NCI-H226 (cell line): ENCODE results near the gene DBI.
A peak's percentile ranks its signal among the peaks of the same experiment; 100 is the strongest.

ENCODE experiments used
- DNase-seq: peaks from one replicate; pipeline ENCODE4 v3.0.0-alpha.2; 2015

The DBI gene

DNA sequence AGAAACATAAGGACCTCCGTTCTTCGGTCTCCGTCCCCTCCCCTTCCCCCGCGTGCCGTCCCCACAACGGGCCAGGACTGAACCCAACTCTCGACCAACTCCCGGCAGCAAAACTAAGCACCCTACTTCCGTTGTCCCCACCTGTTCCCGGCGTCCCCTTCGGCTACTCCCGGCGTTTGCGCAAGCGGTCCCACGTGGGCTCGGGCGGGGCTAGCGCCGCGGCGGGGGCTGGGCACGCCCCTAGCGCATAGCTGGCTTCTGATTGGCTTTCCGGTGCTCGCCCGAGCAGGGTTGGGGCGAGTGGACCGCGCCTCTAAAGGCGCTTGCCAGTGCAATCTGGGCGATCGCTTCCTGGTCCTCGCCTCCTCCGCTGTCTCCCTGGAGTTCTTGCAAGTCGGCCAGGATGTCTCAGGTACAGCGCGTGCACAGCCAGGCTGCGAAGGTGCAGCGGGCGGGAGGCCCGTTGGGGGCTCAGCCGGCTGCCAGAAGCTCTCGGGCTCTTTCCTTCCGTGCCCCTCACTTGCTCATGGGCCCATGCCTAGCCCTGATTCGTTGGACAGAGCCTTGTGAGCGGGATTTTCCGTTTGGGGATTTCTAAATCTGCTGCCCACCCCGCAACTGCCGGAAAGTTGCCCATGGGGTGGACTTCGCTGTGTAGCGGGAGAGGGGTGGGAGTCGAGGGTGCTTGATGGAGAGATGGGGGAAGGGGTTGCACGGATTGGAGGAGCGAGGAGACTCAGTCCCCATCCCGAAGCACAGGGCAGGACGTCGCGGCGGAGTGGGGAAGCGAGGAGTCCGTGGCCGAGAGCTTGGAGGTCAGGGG, at the start of gene DBI, which contains the start of gene C2orf76:
Gene DBI (plus strand): TSS at position 329 of the 823 bp plus-strand sequence. CDS start 75 bp downstream, at position 404.
Gene C2orf76 (minus strand): TSS at position 186 of the 823 bp plus-strand sequence. CDS start 26,875 bp downstream, outside the sequence.
- peak; percentile 94 for DNase-seq

- DNase-seq, result no peak
Observed at GRCh38 chr2:119317554-119317953, 49.2 kb upstream of the DBI start.

- no peak for DNase-seq
Observed at GRCh38 chr2:119319593-119319992, 47.2 kb upstream of the DBI start.

GRCh38 chr2:119323459-119323858, 43.3 kb upstream of the DBI start:
- DNase-seq, result no peak

DNA sequence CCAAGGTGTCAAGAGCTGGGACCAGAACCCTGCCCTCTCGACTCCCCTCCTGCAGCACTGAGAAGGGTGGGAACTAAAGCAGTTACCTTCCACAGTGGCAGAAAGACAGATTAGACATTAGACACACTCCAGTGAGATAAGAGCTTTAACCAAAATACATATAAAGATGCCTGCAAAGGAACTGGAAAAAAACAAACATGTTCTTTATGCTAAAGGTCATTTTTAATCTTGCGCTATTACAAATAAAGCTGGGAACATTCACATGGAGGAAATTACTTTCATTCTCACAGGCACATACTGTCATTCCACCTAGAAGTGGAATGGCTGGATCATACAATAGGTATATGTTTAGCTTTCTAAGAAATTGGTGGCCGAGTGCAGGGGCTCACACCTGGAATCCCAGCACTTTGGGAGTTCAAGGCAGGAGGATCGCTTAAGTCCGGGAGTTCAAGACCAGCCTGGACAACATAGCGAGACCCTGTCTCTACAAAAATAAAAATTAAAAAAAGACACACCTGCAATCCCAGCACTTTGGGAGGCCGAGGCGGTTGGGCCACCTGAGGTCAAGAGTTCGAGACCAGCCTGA, 42.0 kb upstream of the DBI start:
- DNase-seq, result no peak

GRCh38 chr2:119326938-119327337, 39.8 kb upstream of the DBI start:
- DNase-seq, result no peak

DNA sequence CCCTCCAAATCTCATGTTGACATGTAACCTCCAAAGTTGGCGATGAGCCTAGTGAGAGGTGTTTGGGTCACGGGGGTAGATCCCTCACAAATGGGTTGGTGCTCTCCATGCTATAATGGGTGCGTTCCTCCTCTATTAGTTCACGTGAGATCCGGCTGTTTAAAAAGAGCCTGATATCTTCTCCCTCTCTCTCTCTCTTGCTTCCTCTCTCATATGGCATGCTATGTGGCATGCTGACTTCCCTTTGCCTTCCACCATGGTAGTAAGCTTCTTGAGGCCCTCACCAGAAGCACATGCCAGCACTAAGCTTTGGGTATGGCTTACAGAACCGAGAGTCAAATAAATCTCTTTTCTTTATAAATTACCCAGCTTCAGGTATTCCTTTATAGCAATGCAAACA, 39.3 kb upstream of the DBI start:
- no peak for DNase-seq

DNA sequence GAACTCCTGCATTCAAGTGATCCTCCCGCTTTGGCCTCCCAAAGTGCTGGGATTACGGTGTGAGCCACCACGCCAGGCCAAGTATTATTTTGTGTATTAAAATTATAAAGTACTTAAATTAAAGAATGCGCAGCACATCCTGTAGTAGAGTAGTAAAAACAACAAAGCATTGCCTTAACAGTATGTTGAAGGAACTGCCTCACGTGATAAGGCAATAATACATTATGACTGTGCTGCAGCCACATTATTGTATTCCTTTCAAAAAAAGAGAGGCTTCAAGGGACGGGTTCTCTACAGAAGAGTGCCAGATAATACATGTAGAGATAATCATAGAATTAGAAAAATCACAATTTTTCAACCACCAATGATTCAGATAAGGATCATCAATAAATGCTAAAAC, 33.8 kb upstream of the DBI start:
- no peak for DNase-seq

DNA sequence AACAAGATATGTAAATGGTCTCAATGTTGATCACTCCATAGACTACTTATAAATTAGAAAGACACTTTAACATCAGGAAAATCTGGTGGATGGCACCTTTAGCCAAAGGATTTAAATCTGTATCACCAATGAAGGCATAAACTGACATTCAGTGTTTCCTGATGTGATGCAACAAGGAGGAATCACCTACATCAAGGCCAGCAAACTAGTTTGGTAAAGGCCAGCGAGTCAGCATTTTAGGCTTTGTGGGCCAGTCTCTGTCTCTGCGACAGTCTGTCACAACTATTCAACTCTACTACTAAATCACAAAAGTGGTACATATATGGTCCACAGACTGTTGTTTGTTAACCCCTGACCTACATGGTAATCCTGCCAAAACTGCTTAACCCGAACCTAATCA, 33.4 kb upstream of the DBI start:
- no peak for DNase-seq

DNA sequence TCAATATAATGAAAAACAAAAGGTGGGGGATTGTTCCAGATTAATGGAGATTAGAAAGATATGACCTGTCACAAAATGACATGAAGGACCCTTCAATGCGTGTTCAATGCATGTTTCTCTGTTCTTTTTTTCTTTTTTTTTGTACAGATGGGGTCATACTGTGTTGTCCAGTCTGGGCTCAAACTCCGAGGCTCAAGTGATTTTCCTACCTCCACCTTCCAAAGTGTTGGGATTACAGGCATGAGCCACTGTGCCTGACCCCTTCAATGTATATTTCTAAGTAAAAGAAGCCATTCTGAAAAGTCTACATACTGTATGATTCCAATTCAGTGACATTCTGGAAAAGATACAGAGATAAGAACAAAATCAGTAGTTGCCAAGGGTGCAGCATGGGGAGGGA, 32.9 kb upstream of the DBI start:
- DNase-seq, result no peak

GRCh38 chr2:119337749-119338148, 29.0 kb upstream of the DBI start:
- DNase-seq, result no peak

DNA sequence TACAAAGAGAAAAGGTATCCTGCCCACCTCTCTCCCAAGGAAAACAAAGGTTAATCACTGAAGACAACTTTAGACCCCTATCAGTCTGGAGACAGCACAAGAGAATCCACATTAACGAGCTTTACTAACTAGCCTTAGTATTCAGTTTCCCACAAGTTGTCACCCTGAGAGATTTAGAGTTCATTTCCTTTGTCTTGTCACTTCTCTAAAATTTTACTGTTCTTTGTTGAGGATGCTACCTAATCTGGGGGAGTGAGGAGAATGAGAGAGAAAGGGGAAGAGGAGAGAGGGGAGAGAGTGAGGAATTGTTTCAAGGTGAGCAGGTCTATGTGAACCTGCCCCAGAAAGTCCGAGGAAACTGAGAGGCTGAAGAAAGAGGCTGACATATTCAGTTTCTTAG, 28.5 kb upstream of the DBI start:
- no peak for DNase-seq

- DNase-seq, result no peak
Observed at GRCh38 chr2:119338826-119339561, 27.8 kb upstream of the DBI start.

GRCh38 chr2:119339562-119339923, 27.2 kb upstream of the DBI start:
- DNase-seq, result no peak

GRCh38 chr2:119341684-119342083, 25.1 kb upstream of the DBI start:
- no peak for DNase-seq

DNA sequence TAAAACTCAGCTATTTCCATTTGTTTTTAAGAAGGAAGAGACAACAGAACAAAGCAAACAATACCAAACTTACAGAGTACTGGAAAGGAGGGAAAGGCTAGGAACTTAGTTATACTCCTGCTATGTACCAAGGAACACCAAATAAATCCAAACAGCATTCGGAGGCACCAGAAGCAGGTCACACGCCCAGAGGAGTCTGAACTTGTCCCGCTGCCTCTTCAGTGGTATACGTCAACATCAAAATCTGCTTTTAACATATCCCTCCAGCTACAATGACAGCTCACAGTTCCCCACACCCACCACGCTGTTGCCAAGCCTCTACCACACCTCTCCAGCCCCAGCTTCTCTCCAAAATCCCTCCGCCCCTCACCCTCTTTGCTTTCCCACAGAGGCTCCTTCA, 17.5 kb upstream of the DBI start:
- no peak for DNase-seq

DNA sequence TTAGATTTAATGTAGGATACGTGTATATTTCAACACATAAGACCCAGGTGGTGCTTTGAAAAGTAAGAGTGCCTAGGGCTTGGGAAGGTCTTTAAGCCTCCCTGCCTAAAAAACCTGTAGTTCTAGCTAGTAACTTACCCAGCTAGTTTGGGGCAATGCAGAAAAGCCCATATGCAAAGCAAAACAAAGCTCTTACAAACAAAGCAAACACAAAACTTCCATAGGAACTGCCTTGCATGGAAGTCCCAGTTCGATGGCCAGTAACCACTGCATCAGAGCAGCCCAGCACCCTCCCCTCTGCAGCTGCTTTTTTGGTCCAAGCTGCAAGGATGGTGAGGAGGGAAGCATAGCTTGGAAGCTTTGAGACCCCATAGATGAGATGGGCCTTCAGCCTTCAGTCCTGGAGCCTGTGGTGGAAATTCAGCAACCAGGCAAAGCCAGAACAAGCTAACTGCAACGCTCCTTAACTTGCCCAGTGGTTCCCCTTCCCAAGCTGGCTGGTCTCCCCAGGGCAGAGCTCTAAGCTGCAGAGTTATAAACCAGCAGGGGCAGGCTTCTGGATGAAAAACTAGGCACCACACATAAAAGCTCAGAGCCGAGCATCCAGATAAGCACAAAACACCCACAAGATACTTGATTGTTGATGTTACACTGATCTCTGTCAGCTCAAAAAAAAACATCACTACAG, 16.3 kb upstream of the DBI start:
- DNase-seq, result no peak

GRCh38 chr2:119352357-119352756, 14.4 kb upstream of the DBI start:
- DNase-seq, result no peak

GRCh38 chr2:119354860-119355259, 11.9 kb upstream of the DBI start:
- DNase-seq, result no peak

DNA sequence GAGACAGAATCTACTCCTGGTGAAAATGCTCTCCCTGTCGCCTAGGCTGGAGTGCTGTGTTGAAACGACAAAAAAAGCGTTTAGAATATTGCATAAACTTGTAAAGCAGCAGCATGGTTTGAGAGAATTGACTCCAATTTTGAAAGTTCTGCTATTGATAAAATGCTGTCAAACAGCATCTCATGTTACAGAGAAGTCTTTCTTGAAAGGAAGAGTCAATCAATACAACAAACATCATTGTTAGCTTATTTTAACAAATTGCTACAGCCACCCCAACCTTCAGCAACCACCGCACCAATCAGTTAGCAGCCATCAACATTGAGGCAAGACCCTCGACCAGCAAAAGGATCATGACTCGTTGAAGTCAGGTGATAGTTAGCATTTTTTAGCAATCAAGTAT, 7.0 kb upstream of the DBI start:
- no peak for DNase-seq

DNA sequence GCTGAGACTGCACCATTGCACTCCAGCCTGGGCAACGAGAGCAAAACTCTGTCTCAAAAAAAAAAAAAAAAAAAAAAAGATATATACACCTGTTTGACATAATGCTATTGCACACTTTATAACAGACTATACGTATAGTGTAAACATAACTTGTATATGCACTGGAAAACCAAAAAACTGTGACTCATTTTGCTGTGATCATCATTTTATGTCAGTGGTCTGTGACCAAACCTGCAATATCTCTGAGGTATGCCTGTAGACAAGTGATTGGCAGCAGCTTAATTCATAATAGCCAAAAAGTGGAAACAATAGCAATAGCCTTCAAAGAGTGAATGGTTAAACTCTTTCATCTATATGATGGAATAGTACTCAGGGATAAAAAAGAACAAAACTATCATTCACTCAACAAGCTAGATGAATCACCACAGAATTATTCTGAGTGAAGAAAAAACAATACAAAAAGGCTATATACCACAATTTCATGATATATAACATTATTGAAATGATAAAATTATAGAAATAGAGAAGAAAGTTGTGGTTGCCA, 6.3 kb upstream of the DBI start:
- DNase-seq, result no peak

- DNase-seq, result no peak
Observed at GRCh38 chr2:119364798-119365197, 2.0 kb upstream of the DBI start.

DNA sequence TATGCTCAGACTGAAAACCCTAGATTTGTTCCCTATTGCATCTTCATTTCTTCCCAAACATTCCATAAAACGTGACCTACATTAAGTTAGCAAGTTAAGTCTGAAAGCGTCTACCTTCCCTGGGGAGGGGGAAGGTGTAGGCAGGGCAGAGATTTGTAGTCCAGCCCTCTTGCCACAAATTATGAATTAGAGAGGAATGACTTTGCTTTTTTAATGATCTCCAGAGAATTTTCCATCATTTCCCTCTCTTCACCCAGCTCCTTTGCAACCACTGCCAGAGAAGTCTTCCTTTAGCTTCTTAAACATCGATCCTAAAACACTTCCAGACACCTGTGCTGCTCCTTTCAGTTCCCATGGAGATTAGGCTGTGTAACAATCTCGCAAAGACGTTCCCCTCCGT, 1.3 kb upstream of the DBI start:
- no peak for DNase-seq
